ENCODE data around the gene RABL2B.
"Not testable (repeated sequence)": the region's sequence is repeated elsewhere in the genome, so short reads cannot be mapped to it uniquely, and the experiment has no call there.

RABL2B gene

DNA sequence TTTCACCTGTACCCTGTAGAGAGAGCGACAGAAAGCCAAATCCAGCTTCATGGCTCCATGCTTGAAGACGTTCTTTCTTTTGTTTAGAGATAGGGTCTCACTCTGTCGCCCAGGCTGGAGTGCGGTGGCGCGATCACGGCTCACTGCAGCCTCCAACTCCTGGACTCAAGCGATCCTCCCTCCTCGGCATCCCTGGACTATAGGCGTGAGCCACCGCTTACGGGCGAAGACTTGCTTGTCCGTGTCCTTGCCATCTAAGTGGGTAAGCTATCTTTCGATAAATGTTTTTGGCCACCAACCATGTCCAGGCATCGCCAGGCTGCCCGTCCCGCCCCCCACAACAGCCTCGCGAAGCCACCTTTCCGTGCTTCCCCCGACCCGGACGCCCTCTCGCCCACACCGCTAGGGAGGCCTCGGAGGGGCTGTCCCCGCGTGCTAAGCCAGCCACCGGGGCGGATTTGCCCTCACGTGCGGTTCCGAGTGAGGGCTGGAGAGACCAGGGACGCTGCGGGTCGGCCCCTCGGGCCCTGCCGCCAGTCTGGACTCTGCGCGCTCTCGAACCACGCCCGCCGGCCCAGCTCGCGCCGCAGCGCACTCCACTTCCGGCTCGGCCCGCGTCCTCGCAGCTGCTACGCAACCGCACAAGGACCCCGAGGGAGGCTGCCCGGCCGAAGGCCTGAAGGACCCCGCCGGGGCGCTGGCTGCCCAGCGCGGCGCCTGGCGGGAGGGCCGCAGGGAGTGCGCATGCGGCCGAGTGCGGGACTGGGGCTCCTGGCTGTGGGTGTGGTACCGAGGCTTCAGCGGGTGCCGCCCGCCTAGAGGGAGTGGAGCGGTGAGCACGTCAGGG, at the start of gene RABL2B:
TSS of gene RABL2B (minus strand) at position 604 of the 847 bp plus-strand sequence. CDS start 1,342 bp downstream, outside the sequence.
- Mint-ChIP-seq H3K27ac (peak within 1 kb of the TSS; percentile 82), H3K4me3 (peak within 1 kb of the TSS; percentile 88)
- H3K9me3 Mint-ChIP-seq; H3K4me1 Mint-ChIP-seq (ENCODE audit: low read depth); H3K36me3 Mint-ChIP-seq (ENCODE audit: low read depth); H3K27me3 Mint-ChIP-seq (ENCODE audit: low read depth): not testable (repeated sequence)
- DNase-seq (ENCODE audit: low spot score): peak; percentile 89

DNA sequence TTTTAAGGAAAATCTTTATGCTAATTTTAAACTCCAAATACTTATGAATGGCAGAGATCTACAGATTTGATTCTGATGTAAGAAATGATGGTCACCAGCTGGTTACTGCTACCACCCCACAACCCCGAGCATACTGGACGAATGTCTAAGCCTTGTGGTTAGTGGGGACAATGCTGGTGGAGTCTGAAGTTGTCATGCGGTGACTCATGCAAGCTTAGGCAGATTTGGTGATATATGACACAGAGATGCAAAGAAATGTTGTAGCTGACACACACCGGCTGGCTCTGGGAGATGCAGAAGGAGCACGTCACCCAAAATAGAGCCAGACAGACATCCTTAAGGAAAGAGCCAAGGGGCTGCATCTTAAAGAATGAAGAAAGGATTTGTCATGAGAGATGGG, 3.5 kb upstream of the RABL2B start:
- DNase-seq (ENCODE audit: low spot score); H3K4me3 Mint-ChIP-seq; H3K4me1 Mint-ChIP-seq (ENCODE audit: low read depth); H3K36me3 Mint-ChIP-seq (ENCODE audit: low read depth); H3K27ac Mint-ChIP-seq; H3K9me3 Mint-ChIP-seq; H3K27me3 Mint-ChIP-seq (ENCODE audit: low read depth): not testable (repeated sequence)

DNA sequence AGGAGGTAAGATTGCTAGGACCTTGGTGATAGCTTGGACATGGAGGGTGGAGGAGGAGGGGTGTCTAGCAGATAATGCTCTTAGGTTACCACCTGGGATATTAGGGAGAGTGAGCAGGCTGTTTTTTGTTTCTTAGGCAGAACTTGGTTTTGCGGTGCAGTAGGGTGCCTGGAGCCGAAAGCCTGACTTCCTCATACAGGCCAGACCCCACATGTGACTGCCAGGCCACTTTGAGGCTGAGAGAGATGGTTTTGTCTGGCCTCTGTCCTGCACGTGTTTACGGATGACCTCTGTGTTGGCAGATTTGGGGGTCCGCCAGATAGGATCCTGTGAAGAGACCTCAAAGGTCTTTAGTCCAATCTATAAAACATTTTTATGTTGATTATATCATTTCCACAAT, 1.9 kb upstream of the RABL2B start:
- not testable (repeated sequence) for H3K27me3 Mint-ChIP-seq (ENCODE audit: low read depth); H3K4me1 Mint-ChIP-seq (ENCODE audit: low read depth); H3K36me3 Mint-ChIP-seq (ENCODE audit: low read depth); H3K9me3 Mint-ChIP-seq; H3K27ac Mint-ChIP-seq; DNase-seq (ENCODE audit: low spot score)
- H3K4me3 Mint-ChIP-seq: peak overlapping the region; percentile 24

DNA sequence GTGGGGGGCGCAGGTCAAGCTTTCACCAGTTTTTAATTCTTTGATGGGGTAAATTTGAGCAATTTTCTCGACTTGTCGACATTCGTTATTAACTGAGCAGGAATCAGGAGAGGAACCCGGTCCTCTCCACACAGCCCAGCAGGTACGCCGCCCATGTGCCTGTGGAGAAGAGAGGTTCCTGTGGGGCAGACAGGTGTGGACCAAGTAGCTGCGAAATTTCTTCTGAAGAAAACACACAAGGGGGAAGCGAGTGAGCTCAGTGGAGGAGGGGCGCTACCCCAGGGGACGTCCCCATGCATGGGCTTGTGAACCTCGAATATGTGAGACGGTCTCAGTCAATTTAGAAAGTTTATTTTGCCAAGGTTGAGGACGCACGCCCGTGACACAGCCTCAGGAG, 442 bp upstream of the RABL2B start:
- DNase-seq (ENCODE audit: low spot score); H3K9me3 Mint-ChIP-seq; H3K36me3 Mint-ChIP-seq (ENCODE audit: low read depth); H3K4me1 Mint-ChIP-seq (ENCODE audit: low read depth); H3K27me3 Mint-ChIP-seq (ENCODE audit: low read depth): not testable (repeated sequence)
- peak overlapping the region; percentile 88 for H3K4me3 Mint-ChIP-seq
- H3K27ac Mint-ChIP-seq: peak overlapping the region; percentile 82

DNA sequence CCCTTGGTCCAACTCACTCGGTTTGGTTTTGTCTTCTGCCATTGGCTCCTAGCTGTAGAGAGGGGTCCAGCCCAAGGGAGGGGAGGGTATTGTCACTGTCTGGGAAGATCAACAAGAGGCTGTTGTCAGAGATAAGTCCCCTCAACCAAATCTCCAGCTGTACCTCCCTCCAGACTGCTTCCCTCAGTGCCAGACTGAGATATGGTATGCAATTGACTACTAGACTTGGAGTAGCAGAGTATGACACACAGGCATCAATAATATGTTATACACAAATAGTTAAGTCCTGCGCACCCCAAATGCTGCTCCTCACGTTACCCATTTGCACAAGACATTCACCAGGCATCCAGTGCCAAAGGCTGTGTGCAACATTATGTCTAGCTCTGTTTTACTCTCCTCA, 1.2 kb downstream of the RABL2B start:
- H3K4me1 Mint-ChIP-seq (ENCODE audit: low read depth); H3K9me3 Mint-ChIP-seq; DNase-seq (ENCODE audit: low spot score); H3K27ac Mint-ChIP-seq; H3K27me3 Mint-ChIP-seq (ENCODE audit: low read depth); H3K36me3 Mint-ChIP-seq (ENCODE audit: low read depth): not testable (repeated sequence)
- H3K4me3 Mint-ChIP-seq: peak overlapping the region; percentile 56

DNA sequence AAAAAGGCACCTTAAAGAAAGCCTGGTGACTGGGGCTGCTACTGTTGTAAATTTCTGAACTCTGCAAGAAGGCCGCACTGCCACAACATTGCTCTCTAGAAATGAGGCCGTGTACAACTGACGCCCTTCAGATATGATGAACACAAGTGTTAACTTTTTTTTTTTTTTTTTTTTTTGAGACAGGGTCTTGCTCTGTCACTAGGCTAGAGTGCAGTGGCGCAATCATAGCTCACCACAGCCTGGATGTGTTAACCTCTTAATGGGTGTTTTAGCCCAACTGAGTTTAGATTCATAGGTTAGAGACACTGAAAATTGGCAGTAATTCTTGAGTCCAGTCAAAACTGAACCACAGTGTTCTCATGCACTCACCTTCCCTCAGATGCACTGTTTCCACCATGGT, 3.2 kb downstream of the RABL2B start:
- not testable (repeated sequence) for H3K9me3 Mint-ChIP-seq; H3K4me3 Mint-ChIP-seq; DNase-seq (ENCODE audit: low spot score); H3K4me1 Mint-ChIP-seq (ENCODE audit: low read depth); H3K36me3 Mint-ChIP-seq (ENCODE audit: low read depth); H3K27me3 Mint-ChIP-seq (ENCODE audit: low read depth); H3K27ac Mint-ChIP-seq

DNA sequence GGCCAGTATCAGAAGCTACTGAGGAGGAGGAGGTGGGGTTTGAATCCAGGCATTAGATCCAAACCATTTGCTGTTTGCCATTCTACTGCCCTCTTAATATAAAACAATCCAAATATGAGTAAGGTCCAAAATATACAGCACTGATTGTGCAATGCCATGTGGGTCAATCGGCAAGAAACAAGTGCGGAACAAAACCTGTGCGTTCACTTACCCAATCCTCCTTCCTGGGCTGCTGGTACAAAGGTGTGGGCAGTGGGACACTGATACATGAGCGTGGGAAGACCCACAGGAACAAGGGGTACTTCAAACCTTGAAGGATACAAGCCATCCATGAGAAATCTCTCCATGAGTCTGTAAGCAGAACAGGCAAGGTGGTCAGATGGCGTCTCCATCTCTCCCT, 5.8 kb downstream of the RABL2B start:
- H3K27me3 Mint-ChIP-seq (ENCODE audit: low read depth); DNase-seq (ENCODE audit: low spot score); H3K27ac Mint-ChIP-seq; H3K4me1 Mint-ChIP-seq (ENCODE audit: low read depth); H3K4me3 Mint-ChIP-seq; H3K36me3 Mint-ChIP-seq (ENCODE audit: low read depth); H3K9me3 Mint-ChIP-seq: not testable (repeated sequence)

DNA sequence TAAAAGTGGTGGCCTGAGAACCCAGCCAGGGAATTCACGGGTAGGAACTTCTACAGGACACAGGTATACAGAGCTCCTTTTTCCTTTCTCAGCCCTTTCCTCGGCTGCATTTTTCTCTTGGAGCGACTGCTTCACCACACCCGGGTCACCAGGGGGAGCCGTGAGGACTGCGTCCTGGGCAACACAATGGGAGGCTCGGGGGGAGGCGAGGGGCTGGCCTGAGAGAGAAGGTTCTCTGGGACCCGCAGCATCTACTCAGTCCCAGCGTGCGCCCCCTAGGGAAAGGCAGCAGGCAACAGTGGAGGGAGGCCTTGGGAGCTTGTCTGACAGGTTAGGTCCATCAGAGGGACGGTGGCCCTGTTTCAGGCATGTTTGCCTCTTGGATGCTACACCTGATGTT, 8.3 kb downstream of the RABL2B start:
- not testable (repeated sequence) for DNase-seq (ENCODE audit: low spot score); H3K9me3 Mint-ChIP-seq; H3K4me3 Mint-ChIP-seq; H3K36me3 Mint-ChIP-seq (ENCODE audit: low read depth); H3K27ac Mint-ChIP-seq; H3K4me1 Mint-ChIP-seq (ENCODE audit: low read depth); H3K27me3 Mint-ChIP-seq (ENCODE audit: low read depth)

DNA sequence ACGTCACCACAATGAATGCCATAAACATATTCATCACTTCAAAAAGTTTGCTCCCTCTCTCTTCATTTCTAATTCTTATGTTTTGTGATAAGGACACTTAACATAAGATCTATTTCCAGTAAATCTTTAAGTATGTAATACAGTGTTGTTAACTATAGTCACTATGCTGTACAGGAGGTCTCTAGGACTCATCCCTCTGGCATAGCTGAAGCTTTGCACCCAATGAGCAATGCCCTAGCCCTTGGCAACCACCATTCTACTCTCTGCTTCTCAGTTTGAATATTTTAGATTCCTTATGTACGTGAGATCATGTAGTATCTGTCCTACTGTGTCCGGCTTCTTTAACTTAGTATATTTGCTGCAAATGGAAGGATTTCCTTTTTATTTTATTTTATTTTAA, 19.1 kb downstream of the RABL2B start:
- H3K27me3 Mint-ChIP-seq (ENCODE audit: low read depth); H3K9me3 Mint-ChIP-seq; H3K36me3 Mint-ChIP-seq (ENCODE audit: low read depth); H3K4me3 Mint-ChIP-seq; H3K27ac Mint-ChIP-seq; DNase-seq (ENCODE audit: low spot score); H3K4me1 Mint-ChIP-seq (ENCODE audit: low read depth): not testable (repeated sequence)

DNA sequence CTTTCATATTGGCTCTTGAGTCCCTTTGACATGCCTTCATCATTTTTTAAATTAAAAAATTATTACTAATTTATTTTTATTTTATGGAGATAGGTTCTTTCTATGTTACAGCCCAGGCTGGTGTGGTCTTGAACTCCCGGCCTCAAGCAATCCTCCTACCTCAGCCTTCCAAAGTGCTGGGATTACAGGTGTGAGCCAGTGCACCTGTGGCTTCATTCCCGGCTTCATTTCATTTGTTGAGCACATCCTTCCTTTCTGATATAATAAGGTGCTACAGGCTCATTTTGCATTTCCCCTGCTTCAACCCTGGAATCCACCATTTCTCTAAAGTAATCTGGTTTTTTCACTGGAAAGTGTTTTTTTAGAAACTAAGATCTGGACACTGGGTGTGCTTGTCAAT, 21.6 kb downstream of the RABL2B start:
- not testable (repeated sequence) for H3K27me3 Mint-ChIP-seq (ENCODE audit: low read depth); H3K36me3 Mint-ChIP-seq (ENCODE audit: low read depth); DNase-seq (ENCODE audit: low spot score); H3K4me1 Mint-ChIP-seq (ENCODE audit: low read depth); H3K4me3 Mint-ChIP-seq; H3K27ac Mint-ChIP-seq; H3K9me3 Mint-ChIP-seq

DNA sequence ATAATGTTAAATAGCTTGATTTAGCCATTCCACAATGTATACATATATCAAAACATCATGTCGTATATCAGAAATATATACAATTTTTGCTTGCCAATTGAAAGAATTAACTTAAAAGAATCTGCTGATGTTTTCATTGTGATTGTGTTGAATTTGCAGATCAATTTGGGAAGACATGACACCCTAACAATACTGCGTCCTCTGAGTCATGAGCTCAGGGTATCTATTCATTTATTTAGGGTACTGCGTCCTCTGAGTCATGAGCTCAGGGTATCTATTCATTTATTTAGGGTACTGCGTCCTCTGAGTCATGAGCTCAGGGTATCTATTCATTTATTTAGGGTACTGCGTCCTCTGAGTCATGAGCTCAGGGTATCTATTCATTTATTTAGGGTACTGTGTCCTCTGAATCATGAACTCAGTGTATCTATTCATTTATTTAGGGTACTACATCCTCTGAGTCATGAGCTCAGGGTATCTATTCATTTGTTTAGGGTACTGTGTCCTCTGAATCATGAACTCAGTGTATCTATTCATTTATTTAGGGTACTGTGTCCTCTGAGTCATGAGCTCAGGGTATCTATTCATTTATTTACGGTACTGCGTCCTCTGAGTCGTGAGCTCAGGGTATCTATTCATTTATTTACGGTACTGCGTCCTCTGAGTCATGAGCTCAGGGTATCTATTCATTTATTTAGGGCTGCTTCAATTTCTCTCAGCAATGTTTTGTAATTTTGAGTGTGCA, 23.7 kb downstream of the RABL2B start:
- H3K27me3 Mint-ChIP-seq (ENCODE audit: low read depth): peaks cover 14% of the 10 kb centered on the region
- DNase-seq (ENCODE audit: low spot score); H3K27ac Mint-ChIP-seq; H3K9me3 Mint-ChIP-seq; H3K36me3 Mint-ChIP-seq (ENCODE audit: low read depth); H3K4me3 Mint-ChIP-seq: not testable (repeated sequence)
- H3K4me1 Mint-ChIP-seq (ENCODE audit: low read depth): peaks cover 13% of the 10 kb centered on the region

DNA sequence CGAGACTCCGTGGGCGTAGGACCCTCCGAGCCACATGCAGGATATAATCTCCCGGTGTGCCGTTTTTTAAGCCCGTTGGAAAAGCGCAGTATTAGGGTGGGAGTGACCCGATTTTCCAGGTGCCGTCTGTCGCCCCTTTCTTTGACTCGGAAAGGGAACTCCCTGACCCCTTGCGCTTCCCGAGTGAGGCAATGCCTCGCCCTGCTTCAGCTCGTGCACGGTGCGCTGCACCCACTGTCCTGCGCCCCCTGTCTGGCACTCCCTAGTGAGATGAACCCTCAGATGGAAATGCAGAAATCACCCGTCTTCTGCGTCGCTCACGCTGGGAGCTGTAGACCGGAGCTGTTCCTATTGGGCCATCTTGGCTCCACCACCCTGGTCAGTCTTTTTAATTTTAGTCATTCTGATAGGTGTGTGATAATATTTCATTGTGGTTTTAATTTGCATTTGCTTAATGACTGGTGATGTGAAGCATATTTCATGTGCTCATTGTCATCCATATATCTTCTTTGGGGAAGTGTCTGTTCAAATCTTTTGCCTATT, 26.4 kb downstream of the RABL2B start:
- Mint-ChIP-seq H3K4me3 (peak overlapping the region; percentile 96), H3K27ac (peak overlapping the region; percentile 86), H3K4me1 (ENCODE audit: low read depth) (peaks cover 16% of the 10 kb centered on the region), H3K27me3 (ENCODE audit: low read depth) (peaks cover 30% of the 10 kb centered on the region)
- H3K36me3 Mint-ChIP-seq (ENCODE audit: low read depth); H3K9me3 Mint-ChIP-seq: not testable (repeated sequence)
- DNase-seq (ENCODE audit: low spot score): peak; percentile 38

DNA sequence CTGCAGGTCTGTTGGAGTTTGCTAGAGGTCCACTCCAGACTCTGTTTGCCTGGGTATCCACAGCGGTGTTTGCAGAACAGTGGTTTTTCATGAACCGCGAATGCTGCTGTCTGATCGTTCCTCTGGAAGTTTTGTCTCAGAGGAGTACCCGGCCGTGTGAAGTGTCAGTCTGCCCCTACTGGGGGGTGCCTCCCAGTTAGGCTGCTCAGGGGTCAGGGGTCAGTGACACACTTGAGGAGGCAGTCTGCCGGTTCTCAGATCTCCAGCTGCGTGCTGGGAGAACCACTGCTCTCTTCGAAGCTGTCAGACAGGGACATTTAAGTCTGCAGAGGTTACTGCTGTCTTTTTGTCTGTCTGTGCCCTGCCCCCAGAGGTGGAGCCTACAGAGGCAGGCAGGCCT, 27.0 kb downstream of the RABL2B start:
- H3K4me3 Mint-ChIP-seq: peak overlapping the region; percentile 96
- H3K9me3 Mint-ChIP-seq; DNase-seq (ENCODE audit: low spot score); H3K27ac Mint-ChIP-seq; H3K36me3 Mint-ChIP-seq (ENCODE audit: low read depth): not testable (repeated sequence)
- peaks cover 31% of the 10 kb centered on the region for H3K27me3 Mint-ChIP-seq (ENCODE audit: low read depth)
- peaks cover 16% of the 10 kb centered on the region for H3K4me1 Mint-ChIP-seq (ENCODE audit: low read depth)

DNA sequence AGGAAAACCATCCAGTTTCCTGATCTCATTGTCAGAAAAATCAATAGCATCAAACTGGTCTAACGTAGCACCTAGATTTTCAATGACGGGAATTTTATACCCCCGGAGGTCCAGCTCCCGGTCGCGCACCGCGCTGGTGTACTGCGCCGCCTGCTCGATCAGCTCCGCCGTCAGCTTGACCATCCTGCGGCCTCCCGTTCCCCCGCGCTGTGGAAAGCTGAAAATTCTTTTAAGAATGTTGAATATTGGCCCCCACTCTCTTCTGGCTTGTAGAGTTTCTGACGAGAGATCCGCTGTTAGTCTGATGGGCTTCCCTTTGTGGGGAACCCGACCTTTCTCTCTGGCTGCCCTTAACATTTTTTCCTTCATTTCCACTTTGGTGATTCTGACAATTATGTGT, 28.2 kb downstream of the RABL2B start:
- not testable (repeated sequence) for H3K36me3 Mint-ChIP-seq (ENCODE audit: low read depth); DNase-seq (ENCODE audit: low spot score); H3K9me3 Mint-ChIP-seq; H3K27ac Mint-ChIP-seq
- H3K27me3 Mint-ChIP-seq (ENCODE audit: low read depth): peaks cover 32% of the 10 kb centered on the region
- H3K4me1 Mint-ChIP-seq (ENCODE audit: low read depth): peaks cover 16% of the 10 kb centered on the region
- peak overlapping the region; percentile 57 for H3K4me3 Mint-ChIP-seq
